Measurements from ENCODE around the gene POP5.
"Not testable (repeated sequence)": the region's sequence is repeated elsewhere in the genome, so short reads cannot be mapped to it uniquely, and the experiment has no call there.

DNA sequence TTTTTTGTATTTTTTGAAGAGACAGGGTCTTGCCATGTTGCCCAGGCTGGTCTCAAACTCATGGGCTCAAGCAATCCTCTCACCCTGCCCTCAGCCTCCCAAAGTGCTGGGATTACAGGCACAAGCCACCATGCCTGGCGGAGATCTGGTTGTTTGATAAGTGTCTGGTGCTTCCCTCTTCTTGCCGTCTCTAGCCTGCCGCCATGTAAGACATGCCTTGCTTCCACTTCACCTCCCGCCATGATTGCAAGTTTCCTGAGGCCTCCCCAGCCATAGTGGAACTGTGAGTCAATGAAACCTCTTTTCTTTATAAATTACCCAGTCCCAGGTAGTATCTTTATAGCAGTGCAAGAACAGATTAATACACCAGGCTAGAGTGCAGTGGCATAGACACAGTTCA is 36.6 kb upstream of the POP5 start:
- not testable (repeated sequence) for TF ChIP-seq POLR2A (IDR thresholded peaks at IDR 0.05)
- TF ChIP-seq, protein P1, sequence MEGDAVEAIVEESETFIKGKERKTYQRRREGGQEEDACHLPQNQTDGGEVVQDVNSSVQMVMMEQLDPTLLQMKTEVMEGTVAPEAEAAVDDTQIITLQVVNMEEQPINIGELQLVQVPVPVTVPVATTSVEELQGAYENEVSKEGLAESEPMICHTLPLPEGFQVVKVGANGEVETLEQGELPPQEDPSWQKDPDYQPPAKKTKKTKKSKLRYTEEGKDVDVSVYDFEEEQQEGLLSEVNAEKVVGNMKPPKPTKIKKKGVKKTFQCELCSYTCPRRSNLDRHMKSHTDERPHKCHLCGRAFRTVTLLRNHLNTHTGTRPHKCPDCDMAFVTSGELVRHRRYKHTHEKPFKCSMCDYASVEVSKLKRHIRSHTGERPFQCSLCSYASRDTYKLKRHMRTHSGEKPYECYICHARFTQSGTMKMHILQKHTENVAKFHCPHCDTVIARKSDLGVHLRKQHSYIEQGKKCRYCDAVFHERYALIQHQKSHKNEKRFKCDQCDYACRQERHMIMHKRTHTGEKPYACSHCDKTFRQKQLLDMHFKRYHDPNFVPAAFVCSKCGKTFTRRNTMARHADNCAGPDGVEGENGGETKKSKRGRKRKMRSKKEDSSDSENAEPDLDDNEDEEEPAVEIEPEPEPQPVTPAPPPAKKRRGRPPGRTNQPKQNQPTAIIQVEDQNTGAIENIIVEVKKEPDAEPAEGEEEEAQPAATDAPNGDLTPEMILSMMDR (IDR thresholded peaks at IDR 0.05), result not testable (repeated sequence)
